GM23338 (cell line): ENCODE results near the gene MAN1C1. TPM values are rescaled to one million over a fixed set of nuclear protein-coding genes. Genes with fewer than 3 reads are reported as not detected.
"Not testable (repeated sequence)": the region's sequence is repeated elsewhere in the genome, so short reads cannot be mapped to it uniquely, and the experiment has no call there.

Experiments
- ATAC-seq: fragments of 200-7000 bp; cut with Tn5 transposase; 3 replicates; pipeline ENCODE4 v1.9.1; 2020
- DNase-seq: peaks from one replicate; pipeline ENCODE4 v3.0.0-alpha.2; 2015; ENCODE audit warnings: low spot score
- H2AFZ ChIP-seq: fragments of 200-600 bp; sonication (generic); 2 replicates; pipeline ENCODE4 v1.8.0; 2016; ENCODE audit warnings: antibody characterized with exemption, mild to moderate bottlenecking, moderate library complexity
- H3F3A ChIP-seq: fragments of 200-600 bp; sonication (generic); replicated peaks from 2 replicates; pipeline ENCODE4 v1.8.0; 2017; ENCODE audit warnings: antibody characterized with exemption, mixed run types, low read depth
- H3K27ac ChIP-seq: fragments of 200-600 bp; sonication (generic); 2 replicates; pipeline ENCODE4 v1.6.1; 2016; ENCODE audit warnings: low read depth
- H3K27me3 ChIP-seq: fragments of 200-600 bp; sonication (generic); 2 replicates; pipeline ENCODE4 v1.8.0; 2016; ENCODE audit warnings: mild to moderate bottlenecking, mixed run types, moderate library complexity; ENCODE audit not compliant: insufficient read depth
- H3K36me3 ChIP-seq: fragments of 200-600 bp; sonication (generic); 2 replicates; pipeline ENCODE4 v1.8.0; 2016; ENCODE audit warnings: mild to moderate bottlenecking; ENCODE audit not compliant: insufficient read depth
- H3K4me1 ChIP-seq: fragments of 200-600 bp; sonication (generic); 2 replicates; pipeline ENCODE4 v1.8.0; 2016; ENCODE audit warnings: mild to moderate bottlenecking, moderate library complexity; ENCODE audit not compliant: insufficient read depth
- H3K4me2 ChIP-seq: fragments of 200-600 bp; sonication (generic); 2 replicates; pipeline ENCODE4 v1.7.1; 2017; ENCODE audit warnings: mixed run types
- H3K4me3 ChIP-seq: fragments of 200-600 bp; sonication (generic); 2 replicates; pipeline ENCODE4 v1.6.1; 2016; ENCODE audit warnings: mixed run types
- H3K79me2 ChIP-seq: fragments of 200-600 bp; sonication (generic); replicated peaks from 2 replicates; pipeline ENCODE4 v1.8.0; 2017; ENCODE audit warnings: mild to moderate bottlenecking; ENCODE audit not compliant: insufficient read depth
- H3K9me2 ChIP-seq: fragments of 200-600 bp; sonication (generic); 2 replicates; pipeline ENCODE4 v1.8.0; 2017; ENCODE audit not compliant: insufficient read depth
- H4K20me1 ChIP-seq: fragments of 200-600 bp; sonication (generic); replicated peaks from 2 replicates; pipeline ENCODE4 v1.8.0; 2017; ENCODE audit warnings: mild to moderate bottlenecking; ENCODE audit not compliant: insufficient read depth
- H3K27ac Mint-ChIP-seq: 2 replicates; pipeline ENCODE4 v1.8.0; 2020; ENCODE audit warnings: inconsistent platforms, mild to moderate bottlenecking, moderate library complexity, mixed read lengths
- H3K27me3 Mint-ChIP-seq: 3 replicates; pipeline ENCODE4 v1.8.0; 2022; ENCODE audit warnings: low read depth, mild to moderate bottlenecking, moderate library complexity, mixed read lengths, inconsistent platforms; ENCODE audit not compliant: insufficient read depth, poor library complexity
- H3K36me3 Mint-ChIP-seq: 3 replicates; pipeline ENCODE4 v1.8.0; 2021; ENCODE audit warnings: low read depth, mild to moderate bottlenecking, inconsistent platforms, moderate library complexity, mixed read lengths
- H3K4me1 Mint-ChIP-seq: 3 replicates; pipeline ENCODE4 v1.8.0; 2020; ENCODE audit warnings: mild to moderate bottlenecking, inconsistent platforms, mixed read lengths
- H3K4me3 Mint-ChIP-seq: 3 replicates; pipeline ENCODE4 v1.8.0; 2021; ENCODE audit warnings: moderate library complexity, mild to moderate bottlenecking, inconsistent platforms, mixed read lengths
- H3K9me3 Mint-ChIP-seq: 3 replicates; pipeline ENCODE4 v1.8.0; 2020; ENCODE audit warnings: moderate library complexity, mild to moderate bottlenecking, inconsistent platforms, mixed read lengths
- CREB1 ChIP-seq: fragments of 250-450 bp; sonication (Bioruptor Pico); IDR thresholded peaks from 2 replicates; pipeline ENCODE4 v1.5.0; 2020; ENCODE audit warnings: low read depth, mild to moderate bottlenecking, moderate library complexity
- CTCF ChIP-seq, 2 experiments: fragments of 200-600 bp in 1 of 2; sonication (generic) in 1 of 2; conservative IDR thresholded peaks; 2 replicates each; pipeline versions ENCODE4 v1.5.1 to v1.6.1; 2016 to 2017; ENCODE audit warnings: antibody characterized with exemption in 2 of 2, low read depth in 2 of 2, mild to moderate bottlenecking in 2 of 2, moderate library complexity in 1 of 2
- ETS1 ChIP-seq: IDR thresholded peaks from 2 replicates; pipeline ENCODE4 v1.6.1; 2016; ENCODE audit warnings: antibody characterized with exemption
- EZH2 ChIP-seq: fragments of 200-600 bp; sonication (generic); IDR thresholded peaks from one replicate; pipeline ENCODE4 v1.8.0; 2017; ENCODE audit warnings: antibody characterized with exemption, mild to moderate bottlenecking, low read depth; ENCODE audit not compliant: unreplicated experiment
- EZH2phosphoT487 ChIP-seq: fragments of 200-600 bp; sonication (generic); IDR thresholded peaks from one replicate; pipeline ENCODE4 v1.8.1; 2018; ENCODE audit warnings: antibody characterized with exemption; ENCODE audit not compliant: unreplicated experiment
- JUNB ChIP-seq: IDR thresholded peaks from one replicate; pipeline ENCODE4 v1.6.1; 2016; ENCODE audit warnings: antibody characterized with exemption; ENCODE audit not compliant: unreplicated experiment
- NANOG ChIP-seq: IDR thresholded peaks from 2 replicates; pipeline ENCODE4 v1.6.1; 2016; ENCODE audit warnings: antibody characterized with exemption, borderline replicate concordance
- POLR2AphosphoS5 ChIP-seq: IDR thresholded peaks from 2 replicates; pipeline ENCODE4 v1.6.1; 2016; ENCODE audit warnings: antibody characterized with exemption, low read depth
- REST ChIP-seq: IDR thresholded peaks from one replicate; pipeline ENCODE4 v1.6.1; 2018; ENCODE audit warnings: antibody characterized with exemption; ENCODE audit not compliant: unreplicated experiment
- STAT1 ChIP-seq: IDR thresholded peaks from one replicate; pipeline ENCODE4 v1.6.1; 2016; ENCODE audit warnings: antibody characterized with exemption; ENCODE audit not compliant: unreplicated experiment
- ZNF114 ChIP-seq: fragments of 250-450 bp; sonication (Bioruptor Pico); IDR thresholded peaks from 2 replicates; pipeline ENCODE4 v1.5.0; 2020; ENCODE audit warnings: mild to moderate bottlenecking, moderate library complexity
- ZNF331 ChIP-seq: fragments of 250-450 bp; sonication (Bioruptor Pico); IDR thresholded peaks from 2 replicates; pipeline ENCODE4 v1.5.0; 2020; ENCODE audit warnings: low read depth, mild to moderate bottlenecking, moderate library complexity
- polyA plus RNA-seq: library from polyadenylated mRNA; unstranded; fragments of >200 nt; fragmentation: Nextera tagmentation; extraction: Ambion mirVana; gene quantifications from 2 replicates; pipeline ENCODE4 v1.2.1, GENCODE V29; 2016
- total RNA-seq: library from RNA; depleted of rRNA; stranded (reverse); fragments of >200 nt; shearing (Covaris generic); gene quantifications from 2 replicates; pipeline ENCODE4 v1.2.3, GENCODE V29; 2014

MAN1C1 gene
- total and polyA plus RNA-seq, 2 experiments from 2014 or later, result 5.4 to 13.6 TPM

GRCh38 chr1:25662061-25662460 is 45.5 kb downstream of the MAN1C1 start (continued):
- no peak for TF ChIP-seq JUNB
- no peak for TF ChIP-seq ZNF331 (CRISPR knock-in tag)
- TF ChIP-seq ZNF114 (CRISPR knock-in tag), result no peak
- TF ChIP-seq EZH2phosphoT487, result no peak
- TF ChIP-seq POLR2AphosphoS5, result no peak
- TF ChIP-seq ETS1, result no peak
- TF ChIP-seq STAT1, result no peak

DNA sequence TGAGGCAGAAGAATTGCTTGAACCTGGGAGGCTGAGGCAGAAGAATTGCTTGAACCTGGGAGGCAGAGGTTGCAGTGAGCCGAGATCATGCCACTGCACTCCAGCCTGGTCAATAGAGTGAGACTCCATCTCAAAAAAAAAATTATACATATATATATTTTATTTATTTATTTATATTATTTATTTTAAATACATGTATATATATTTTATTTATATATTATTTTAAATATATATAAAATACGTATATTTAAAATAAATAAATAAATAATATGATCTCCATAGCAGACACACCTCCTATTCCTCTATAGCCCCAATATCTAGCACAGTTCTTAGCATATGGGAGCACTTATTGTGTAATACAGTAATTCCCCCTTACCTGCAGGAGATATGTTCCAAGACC is 46.4 kb downstream of the MAN1C1 start:
- not testable (repeated sequence) for H3F3A ChIP-seq, H3K4me3 Mint-ChIP-seq, ATAC-seq, H3K4me2 ChIP-seq, H3K9me2 ChIP-seq, H3K27ac Mint-ChIP-seq, H4K20me1 ChIP-seq, H3K4me3 ChIP-seq, H3K79me2 ChIP-seq, H3K9me3 Mint-ChIP-seq, DNase-seq, H3K27me3 ChIP-seq, H3K36me3 ChIP-seq, H3K27me3 Mint-ChIP-seq, H3K27ac ChIP-seq, H3K36me3 Mint-ChIP-seq, H2AFZ ChIP-seq
- H3K4me1 Mint-ChIP-seq, result peaks cover 33% of the 10 kb centered on the region
- peaks cover 23% of the 10 kb centered on the region for H3K4me1 ChIP-seq

DNA sequence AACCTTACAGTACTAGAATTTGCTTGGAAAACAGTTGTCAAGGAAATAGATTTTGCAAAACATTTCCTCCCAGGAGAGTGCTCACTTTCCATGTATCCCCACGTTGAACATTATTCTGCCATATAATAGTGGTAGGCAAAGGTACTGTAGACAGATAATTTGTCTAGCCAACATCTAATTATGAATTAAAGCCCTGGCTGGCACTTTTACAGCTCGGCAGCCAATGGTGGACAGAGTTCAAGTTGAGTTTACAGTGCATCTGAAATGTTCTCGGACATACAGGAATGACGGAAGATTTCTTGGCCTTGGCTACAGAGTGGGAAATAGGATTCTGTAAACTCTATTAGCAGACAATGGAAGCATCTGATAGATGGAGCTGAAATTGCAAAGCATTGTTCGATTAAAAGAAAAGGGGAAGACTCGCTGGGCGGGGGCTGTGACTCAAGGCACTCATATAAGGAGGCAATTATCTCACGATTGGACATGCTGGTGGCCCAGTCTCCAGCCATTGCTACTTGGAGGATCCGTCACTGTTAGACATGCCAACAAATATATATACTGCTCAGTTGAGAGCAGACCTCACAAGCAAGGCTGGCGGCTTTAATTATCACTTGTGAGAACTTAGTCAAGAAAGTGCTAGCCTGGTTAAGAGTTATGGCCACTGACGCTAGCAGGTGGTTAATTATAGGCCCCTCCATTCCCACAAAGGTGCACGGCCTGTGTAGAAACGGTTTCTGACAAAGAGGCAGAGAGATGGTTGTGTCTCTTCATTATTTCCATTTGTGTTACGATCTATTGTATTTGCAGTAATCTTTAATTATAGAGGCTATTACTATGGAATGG is 48.0 kb downstream of the MAN1C1 start:
- Mint-ChIP-seq H3K27me3 (no peaks in the 10 kb centered on the region), H3K9me3 (no peaks in the 10 kb centered on the region), H3K4me3 (no peak overlapping the region), H3K36me3 (no peaks in the 10 kb centered on the region), H3K4me1 (peaks cover 33% of the 10 kb centered on the region), H3K27ac (no peak overlapping the region)
- H3K79me2 ChIP-seq, result no peaks in the 10 kb centered on the region
- no peak overlapping the region for H3K27ac ChIP-seq
- H3K36me3 ChIP-seq, result no peaks in the 10 kb centered on the region
- H4K20me1 ChIP-seq, result no peaks in the 10 kb centered on the region
- no peaks in the 10 kb centered on the region for H3K9me2 ChIP-seq
- H2AFZ ChIP-seq, result no peak overlapping the region
- peaks cover 7% of the 10 kb centered on the region; the same call in 1 of the 2 replicates for H3F3A ChIP-seq
- no peak overlapping the region for H3K4me2 ChIP-seq
- peaks cover 23% of the 10 kb centered on the region for H3K4me1 ChIP-seq
- no peak overlapping the region for H3K4me3 ChIP-seq
- DNase-seq (no peak), ATAC-seq (no peak)
- H3K27me3 ChIP-seq, result no peaks in the 10 kb centered on the region
- TF ChIP-seq NANOG (no peak), ZNF114 (CRISPR knock-in tag) (no peak), EZH2phosphoT487 (no peak), CTCF (conservative IDR thresholded peaks at IDR 0.05; ENCODE audit: low read depth in 2 of 2) (no peak), ZNF331 (CRISPR knock-in tag) (no peak), POLR2AphosphoS5 (no peak), REST (no peak), STAT1 (no peak), CREB1 (CRISPR knock-in tag) (no peak), JUNB (no peak), EZH2 (no peak), ETS1 (no peak)
